AG04450 (cell line): Measurements from ENCODE around the gene DYTN. TPM values are rescaled to one million over a fixed set of nuclear protein-coding genes. Genes with fewer than 3 reads are reported as not detected.

Source experiments
- CTCF ChIA-PET: fragments of 300-600, 350-600 bp; formaldehyde crosslinking; extraction: SDS; loops from one replicate; lab custom pipeline; 2022; ENCODE audit warnings: antibody characterized with exemption, inconsistent platforms; lab: Charles Lee
- POLR2A ChIA-PET: fragments of 350-600 bp; formaldehyde crosslinking; extraction: SDS; loops from one replicate; lab custom pipeline; 2021; ENCODE audit warnings: antibody characterized with exemption, inconsistent platforms; lab: Yijun Ruan, JAX
- DNase-seq: peaks from one replicate; pipeline ENCODE4 v3.0.0-alpha.2; 2011; ENCODE audit warnings: low read depth, low spot score
- H3K27ac ChIP-seq: one replicate; pipeline ENCODE4 v1.5.1; 2012; ENCODE audit warnings: low read depth, low read length, control low read depth
- H3K27me3 ChIP-seq: one replicate; pipeline ENCODE4 v1.6.0; 2012; ENCODE audit warnings: low read length; ENCODE audit not compliant: control insufficient read depth, insufficient read depth
- H3K4me3 ChIP-seq: 2 replicates; pipeline ENCODE4 v1.5.1; 2011; ENCODE audit warnings: mild to moderate bottlenecking, low read depth, low read length, control low read depth
- H3K9me3 ChIP-seq: 2 replicates; pipeline ENCODE4 v1.5.1; 2012; ENCODE audit warnings: low read length; ENCODE audit not compliant: control insufficient read depth, insufficient read depth
- polyA plus RNA-seq: library from polyadenylated mRNA; depleted of rRNA; stranded (reverse); fragments of >200 nt; gene quantifications from 2 replicates; pipeline ENCODE4 v1.2.3, GENCODE V29; 2011
- TF ChIP-seq, protein P1 (sequence below): IDR thresholded peaks from 2 replicates; pipeline ENCODE4 v1.5.1; 2011; ENCODE audit warnings: low read depth, low read length, control low read depth, inconsistent platforms

Gene DYTN
- polyA plus RNA-seq, 1 experiment: not detected

DNA sequence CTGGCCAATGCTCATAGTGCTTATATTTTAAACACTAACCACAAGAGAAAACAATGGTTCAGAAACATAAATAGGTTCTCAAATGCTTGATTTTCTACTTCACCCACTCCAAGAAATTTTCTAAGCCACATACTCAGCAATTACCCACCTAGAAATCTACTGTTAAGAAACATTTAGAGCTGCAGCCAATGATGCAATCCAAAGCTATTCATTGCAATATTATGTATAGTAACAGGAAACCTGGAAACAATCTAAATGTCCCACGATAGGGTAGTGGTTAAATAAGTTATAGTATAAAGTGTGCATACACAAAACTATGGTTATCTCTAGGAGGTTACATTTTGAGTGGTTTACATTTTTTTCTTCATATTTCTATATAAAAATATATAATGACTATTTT lies 70.2 kb downstream of the DYTN start:
- POLR2A ChIA-PET: no interaction called here
- no peak overlapping the region for H3K4me3 ChIP-seq
- no peak overlapping the region for H3K27ac ChIP-seq
- no peaks in the 10 kb centered on the region for H3K27me3 ChIP-seq
- H3K9me3 ChIP-seq: no peaks in the 10 kb centered on the region
- TF ChIP-seq, protein P1, sequence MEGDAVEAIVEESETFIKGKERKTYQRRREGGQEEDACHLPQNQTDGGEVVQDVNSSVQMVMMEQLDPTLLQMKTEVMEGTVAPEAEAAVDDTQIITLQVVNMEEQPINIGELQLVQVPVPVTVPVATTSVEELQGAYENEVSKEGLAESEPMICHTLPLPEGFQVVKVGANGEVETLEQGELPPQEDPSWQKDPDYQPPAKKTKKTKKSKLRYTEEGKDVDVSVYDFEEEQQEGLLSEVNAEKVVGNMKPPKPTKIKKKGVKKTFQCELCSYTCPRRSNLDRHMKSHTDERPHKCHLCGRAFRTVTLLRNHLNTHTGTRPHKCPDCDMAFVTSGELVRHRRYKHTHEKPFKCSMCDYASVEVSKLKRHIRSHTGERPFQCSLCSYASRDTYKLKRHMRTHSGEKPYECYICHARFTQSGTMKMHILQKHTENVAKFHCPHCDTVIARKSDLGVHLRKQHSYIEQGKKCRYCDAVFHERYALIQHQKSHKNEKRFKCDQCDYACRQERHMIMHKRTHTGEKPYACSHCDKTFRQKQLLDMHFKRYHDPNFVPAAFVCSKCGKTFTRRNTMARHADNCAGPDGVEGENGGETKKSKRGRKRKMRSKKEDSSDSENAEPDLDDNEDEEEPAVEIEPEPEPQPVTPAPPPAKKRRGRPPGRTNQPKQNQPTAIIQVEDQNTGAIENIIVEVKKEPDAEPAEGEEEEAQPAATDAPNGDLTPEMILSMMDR: no peak
- CTCF ChIA-PET: no interaction called here
- no peak for DNase-seq

DNA sequence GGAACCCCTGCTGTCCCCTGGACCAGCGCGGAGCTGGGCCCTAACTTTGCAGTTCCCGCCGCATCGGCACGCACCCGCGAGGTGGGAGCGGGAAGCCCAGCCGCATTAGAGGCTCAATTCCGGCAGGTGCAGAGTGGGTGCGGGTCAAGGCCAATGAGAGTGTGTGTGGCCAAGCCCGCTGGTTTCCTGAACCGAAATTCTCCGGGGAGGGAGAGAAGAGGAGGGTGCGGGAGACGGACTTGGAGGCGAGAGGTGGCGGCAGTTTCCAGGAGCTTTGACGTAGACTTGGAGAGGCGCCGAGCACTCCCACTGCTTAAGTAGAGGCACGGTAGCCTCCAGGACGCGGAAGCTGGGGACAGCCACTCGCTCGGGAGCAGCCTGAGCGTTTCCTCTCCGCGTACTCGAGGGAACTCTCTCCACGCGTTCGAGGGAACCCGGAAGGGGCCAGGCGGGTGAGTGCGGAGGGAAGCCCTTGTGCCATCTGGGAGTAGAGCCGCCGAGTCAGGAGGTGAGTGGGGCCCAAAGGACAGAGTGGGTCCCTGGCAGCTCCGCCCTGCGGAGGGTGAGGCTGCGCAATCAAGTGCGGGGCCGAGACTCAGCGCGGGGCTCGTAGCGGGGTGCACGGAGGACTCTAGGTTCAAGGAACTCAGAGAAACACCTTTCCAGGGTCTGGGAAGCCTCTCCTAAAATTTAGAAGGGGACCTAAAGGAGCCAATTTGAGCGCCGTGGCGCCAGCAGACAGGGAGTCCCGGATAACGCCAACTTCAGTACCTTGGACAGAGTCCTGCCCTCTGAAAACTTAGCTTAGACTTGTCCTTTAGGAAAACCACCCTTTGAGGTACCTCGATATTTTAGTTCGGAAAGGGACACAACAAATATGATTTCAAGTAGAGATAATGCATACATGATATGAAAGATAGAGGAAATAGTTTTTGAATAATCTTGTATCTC lies 75.8 kb downstream of the DYTN start, which contains the start of gene FAM237A:
Gene FAM237A, plus strand, starts transcription at position 413 of the 951 bp plus-strand sequence. CDS start 1,750 bp downstream, outside the sequence.
- ChIA-PET POLR2A (no interaction called here), CTCF (interaction anchor here (0.7 kb wide), 1 partner anchor 417 kb away, joined by 6 read pairs; no protein-coding TSS in a partner anchor)
- Histone ChIP-seq H3K27me3 (peaks cover 12% of the 10 kb centered on the region), H3K4me3 (no peak within 1 kb of the TSS), H3K27ac (no peak within 1 kb of the TSS), H3K9me3 (peaks cover 4% of the 10 kb centered on the region; the same call in 1 of the 2 replicates)
- TF ChIP-seq, protein P1: no peak
- peak; percentile 16 for DNase-seq

DNA sequence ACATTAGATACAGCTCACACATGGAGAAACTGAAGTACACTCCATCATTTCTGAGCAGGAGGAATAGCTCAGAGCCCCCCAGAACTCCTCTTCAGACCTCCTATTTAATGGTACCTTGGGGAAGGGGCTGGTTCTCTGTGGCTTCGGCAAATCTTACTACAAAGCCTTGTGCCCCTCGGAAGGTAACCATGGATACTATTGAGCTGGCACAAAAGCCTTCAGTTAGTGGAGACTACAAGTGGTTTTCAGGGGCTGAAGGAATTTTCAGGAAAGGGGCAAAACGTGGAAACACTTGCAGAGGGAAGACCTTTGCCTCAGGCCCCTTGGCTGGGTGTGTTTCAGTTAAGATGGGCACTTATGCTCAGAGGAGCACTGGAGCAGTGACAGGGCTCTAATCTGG lies 77.0 kb downstream of the DYTN start:
- no peak for DNase-seq
- Histone ChIP-seq H3K9me3 (peaks cover 4% of the 10 kb centered on the region; the same call in 1 of the 2 replicates), H3K27me3 (peaks cover 12% of the 10 kb centered on the region), H3K27ac (no peak overlapping the region), H3K4me3 (no peak overlapping the region)
- TF ChIP-seq, protein P1: no peak
- ChIA-PET CTCF (no interaction called here), POLR2A (no interaction called here)

DNA sequence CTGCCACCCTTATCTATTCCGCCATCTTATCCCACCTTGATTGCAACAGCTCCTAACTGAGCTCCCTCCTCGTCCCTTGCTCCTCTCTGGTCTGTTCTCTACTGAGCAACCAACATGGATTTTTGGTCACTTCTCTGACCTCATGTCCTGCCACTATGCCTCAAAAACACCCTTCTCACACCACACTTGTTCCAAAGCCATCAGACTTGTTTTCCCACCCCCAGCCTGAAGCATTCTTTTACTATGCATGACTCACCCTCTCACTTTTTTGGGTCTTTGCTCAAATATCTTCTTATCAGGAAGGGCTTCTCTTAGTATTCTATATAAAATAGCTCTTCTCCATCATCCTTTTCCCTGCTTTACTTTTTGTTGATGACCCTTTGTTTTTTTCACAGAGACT lies 78.6 kb downstream of the DYTN start:
- H3K4me3 ChIP-seq: no peak overlapping the region
- H3K27ac ChIP-seq: no peak overlapping the region
- CTCF ChIA-PET: no interaction called here
- TF ChIP-seq, protein P1: no peak
- peaks cover 4% of the 10 kb centered on the region; the same call in 1 of the 2 replicates for H3K9me3 ChIP-seq
- POLR2A ChIA-PET: no interaction called here
- peaks cover 12% of the 10 kb centered on the region for H3K27me3 ChIP-seq
- DNase-seq: no peak

DNA sequence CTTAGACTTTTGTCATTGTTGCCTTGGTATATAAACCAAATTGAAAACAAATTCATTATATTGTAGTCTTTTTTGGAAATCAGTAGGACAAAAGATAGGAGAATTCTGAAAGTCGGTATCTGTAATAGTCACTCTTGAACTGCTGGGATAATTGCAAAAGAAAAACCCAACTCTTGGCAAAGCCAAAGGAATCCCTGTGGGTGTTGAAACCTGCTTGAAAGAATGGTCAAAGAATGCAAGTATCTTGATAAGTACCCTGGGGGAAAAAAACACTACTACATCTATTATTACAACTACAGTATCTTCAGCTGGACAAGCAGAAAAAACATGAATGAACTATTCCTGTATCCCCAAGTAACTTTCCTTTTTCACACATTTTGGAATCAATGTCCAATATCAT lies 83.2 kb downstream of the DYTN start:
- TF ChIP-seq, protein P1: no peak
- Histone ChIP-seq H3K9me3 (no peaks in the 10 kb centered on the region), H3K4me3 (no peak overlapping the region), H3K27me3 (no peaks in the 10 kb centered on the region), H3K27ac (no peak overlapping the region)
- POLR2A ChIA-PET: interaction anchor here (0.6 kb wide), 1 partner anchor 474 kb away, joined by 6 read pairs; no protein-coding TSS in a partner anchor
- CTCF ChIA-PET: no interaction called here
- DNase-seq: no peak
